ENCODE measurements around the gene OLA1.

DNA sequence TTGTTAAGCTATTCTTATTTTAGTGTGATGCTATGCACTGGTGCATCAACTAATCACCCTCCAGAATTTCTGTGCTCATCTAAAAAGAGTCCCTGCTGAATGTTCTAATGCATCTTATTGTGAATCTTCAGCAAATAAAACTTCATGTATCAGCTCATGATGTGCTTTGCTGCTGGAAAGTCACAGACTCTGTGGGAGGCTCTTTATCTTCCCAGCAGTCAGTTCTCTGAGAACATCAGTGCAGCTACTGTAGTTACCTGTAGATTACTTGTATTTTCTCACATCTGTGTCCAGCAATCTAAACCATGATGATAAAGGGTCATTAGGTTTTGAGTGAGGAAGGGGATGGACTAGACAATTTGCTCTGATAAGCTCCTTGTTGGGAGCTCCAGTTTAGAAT lies 141.6 kb downstream of the OLA1 start:
- TF ChIP-seq, protein P1, sequence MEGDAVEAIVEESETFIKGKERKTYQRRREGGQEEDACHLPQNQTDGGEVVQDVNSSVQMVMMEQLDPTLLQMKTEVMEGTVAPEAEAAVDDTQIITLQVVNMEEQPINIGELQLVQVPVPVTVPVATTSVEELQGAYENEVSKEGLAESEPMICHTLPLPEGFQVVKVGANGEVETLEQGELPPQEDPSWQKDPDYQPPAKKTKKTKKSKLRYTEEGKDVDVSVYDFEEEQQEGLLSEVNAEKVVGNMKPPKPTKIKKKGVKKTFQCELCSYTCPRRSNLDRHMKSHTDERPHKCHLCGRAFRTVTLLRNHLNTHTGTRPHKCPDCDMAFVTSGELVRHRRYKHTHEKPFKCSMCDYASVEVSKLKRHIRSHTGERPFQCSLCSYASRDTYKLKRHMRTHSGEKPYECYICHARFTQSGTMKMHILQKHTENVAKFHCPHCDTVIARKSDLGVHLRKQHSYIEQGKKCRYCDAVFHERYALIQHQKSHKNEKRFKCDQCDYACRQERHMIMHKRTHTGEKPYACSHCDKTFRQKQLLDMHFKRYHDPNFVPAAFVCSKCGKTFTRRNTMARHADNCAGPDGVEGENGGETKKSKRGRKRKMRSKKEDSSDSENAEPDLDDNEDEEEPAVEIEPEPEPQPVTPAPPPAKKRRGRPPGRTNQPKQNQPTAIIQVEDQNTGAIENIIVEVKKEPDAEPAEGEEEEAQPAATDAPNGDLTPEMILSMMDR (conservative IDR thresholded peaks at IDR 0.05) = no peak
- no peak for TF ChIP-seq EZH2 (IDR thresholded peaks at IDR 0.05; ENCODE audit: low read depth)

All from PC-9 (cell line).